GM18951 (cell line): ENCODE results near the gene CDCA3.
"Not testable (repeated sequence)": the region's sequence is repeated elsewhere in the genome, so short reads cannot be mapped to it uniquely, and the experiment has no call there.

Experiments
- POLR2A ChIP-seq: IDR thresholded peaks from 4 replicates; pipeline ENCODE4 v1.6.1; 2011; ENCODE audit warnings: mild to moderate bottlenecking; ENCODE audit not compliant: insufficient read length, insufficient read depth; ENCODE audit errors: extremely low read depth
- in situ Hi-C: fragments of 300-500 bp; cut with MboI; formaldehyde crosslinking; loops from one replicate; pipeline ENCODE4 v1.12.0; 2022; ENCODE audit warnings: low sequenced_read_pairs, mixed read lengths, inconsistent platforms; ENCODE audit not compliant: unreplicated experiment

Gene CDCA3

DNA sequence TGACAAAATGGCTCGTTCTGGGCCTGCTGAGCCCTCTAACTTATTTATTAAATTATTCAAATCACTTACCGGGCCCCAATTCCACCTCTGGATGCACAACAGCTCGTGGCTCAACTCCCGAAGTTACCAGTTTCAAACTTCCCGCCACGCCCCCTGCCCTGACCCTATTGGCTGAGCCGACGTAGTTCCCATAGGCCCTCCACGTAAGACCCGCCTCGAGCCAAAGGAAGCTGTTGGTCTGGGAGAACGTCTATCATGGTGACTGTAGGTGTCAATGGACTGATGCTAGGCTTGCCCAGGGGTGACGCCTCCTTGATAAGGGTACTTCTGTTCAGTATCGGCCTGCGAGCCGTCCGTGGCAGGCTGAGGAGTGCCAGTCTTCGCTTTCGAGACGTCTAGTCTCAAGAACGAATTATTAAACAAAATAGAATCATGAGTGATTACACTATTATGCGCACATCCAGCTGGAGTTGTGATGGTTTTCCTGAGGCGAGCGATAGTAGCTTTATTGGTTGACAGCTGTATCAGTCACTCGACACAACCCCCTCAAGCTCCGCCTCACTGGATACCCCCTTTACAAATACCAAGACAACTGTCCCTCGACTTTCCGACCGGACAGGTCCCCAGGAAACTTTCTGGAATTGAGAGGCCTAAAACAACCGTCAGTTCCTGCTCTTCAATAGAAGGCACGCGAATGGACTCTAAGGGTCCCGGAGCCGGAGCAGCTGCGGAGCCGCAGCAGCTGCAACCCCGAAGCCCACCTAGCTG, at the start of gene CDCA3:
Gene CDCA3 (minus strand): TSS at position 134 of the 768 bp plus-strand sequence. CDS start 334 bp downstream, outside the sequence.
- in situ Hi-C loops = no loop called here
- peak; percentile 85 for TF ChIP-seq POLR2A

DNA sequence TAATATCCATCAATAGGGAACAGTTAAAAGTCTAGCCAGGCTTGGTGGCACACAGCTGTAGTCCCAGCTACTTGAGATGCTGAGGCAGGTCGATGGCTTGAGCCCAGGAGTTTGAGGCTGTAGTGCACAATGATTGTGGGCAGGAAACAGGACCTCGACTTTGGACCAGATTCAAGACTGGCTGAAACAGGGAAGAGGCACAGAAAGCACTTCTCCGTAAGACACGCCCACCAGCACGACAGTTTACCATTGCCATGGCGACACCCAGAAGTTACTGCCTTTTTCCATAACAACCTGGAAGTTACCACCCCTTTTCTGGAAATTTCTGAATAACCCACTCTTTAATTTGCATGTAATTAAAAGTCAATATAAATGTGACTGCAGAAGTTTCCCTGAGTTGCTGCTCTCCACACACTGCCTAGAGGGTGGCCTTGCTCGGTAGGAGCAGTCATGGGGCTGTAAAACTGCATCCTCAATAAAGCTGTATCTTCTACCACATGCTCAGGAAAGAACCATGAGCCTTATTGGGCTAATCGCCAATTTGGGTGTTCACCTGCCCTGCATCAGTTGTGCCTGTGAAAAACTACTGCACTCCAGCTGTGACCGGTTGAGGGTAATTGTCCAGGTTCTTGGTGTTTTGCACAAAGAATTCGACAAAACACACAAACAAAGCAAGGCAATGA, 48.9 kb upstream of the CDCA3 start:
- in situ Hi-C loops = no loop called here
- no peak for TF ChIP-seq POLR2A

DNA sequence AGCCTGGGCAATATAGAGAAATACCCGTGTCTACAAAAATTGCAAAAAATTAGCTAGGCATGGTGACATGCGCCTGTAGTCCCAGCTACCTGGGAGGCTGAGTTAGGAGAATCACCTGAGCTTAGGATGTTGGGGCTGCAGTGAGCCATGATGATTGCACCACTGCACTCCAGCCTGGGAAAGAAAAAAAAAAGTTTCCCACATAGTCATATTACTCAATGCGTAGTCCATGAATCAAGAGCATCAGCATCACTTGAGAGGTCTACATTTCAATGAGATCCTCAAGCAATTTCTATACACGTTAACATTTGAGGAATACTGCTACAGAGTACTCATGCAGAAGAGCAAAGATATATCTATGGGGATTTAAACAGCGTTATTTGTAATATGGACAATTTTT, 48.3 kb upstream of the CDCA3 start:
- TF ChIP-seq POLR2A = no peak
- in situ Hi-C loops = no loop called here

DNA sequence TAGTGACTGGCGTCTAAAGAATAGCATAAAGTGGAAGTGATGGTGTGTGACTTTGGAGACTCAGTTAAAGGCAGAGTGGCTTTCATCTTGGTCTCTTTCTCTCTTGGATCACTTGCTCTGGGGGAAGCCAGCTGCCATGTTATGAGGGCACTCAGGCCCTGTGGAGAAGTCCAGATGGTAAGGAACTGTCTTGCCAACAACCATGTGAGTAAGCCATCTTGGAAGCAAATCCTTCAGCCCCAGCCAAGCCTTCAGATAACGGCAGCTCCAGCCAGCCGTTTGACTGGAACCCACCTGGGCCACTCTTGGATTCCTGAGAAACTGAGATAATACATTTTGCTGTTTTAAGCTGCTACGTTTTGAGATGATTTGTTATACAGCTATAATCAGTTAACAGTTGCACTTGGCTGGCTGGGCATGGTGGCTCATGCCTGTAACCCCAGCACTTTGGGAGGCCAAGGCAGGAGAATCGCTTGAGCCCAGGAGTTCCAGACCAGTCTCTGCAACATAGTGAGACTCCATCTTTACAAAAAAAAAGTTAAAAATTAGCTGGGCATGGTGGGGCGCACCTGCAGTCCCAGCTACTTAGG, 45.9 kb upstream of the CDCA3 start:
- no peak for TF ChIP-seq POLR2A
- in situ Hi-C loops = no loop called here

DNA sequence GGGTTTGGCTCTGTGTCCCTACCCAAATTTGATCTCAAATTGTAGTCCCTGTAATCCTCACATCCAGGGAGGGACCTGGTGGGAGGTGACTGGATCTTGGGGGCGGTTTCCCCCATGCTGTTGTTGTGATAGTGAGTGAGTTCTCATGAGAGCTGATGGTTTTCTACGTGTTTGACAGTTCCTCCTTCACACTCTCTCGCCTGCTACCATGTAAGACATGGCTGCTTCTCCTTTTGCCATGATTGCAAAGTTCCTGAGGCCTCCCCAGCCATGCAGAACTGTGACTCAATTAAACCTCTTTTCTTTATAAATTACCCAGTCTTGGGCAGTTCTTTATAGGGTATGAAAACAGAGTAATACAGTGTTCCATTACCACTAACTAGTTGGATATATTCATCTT, 43.2 kb upstream of the CDCA3 start:
- TF ChIP-seq POLR2A = no peak
- in situ Hi-C loops = no loop called here

DNA sequence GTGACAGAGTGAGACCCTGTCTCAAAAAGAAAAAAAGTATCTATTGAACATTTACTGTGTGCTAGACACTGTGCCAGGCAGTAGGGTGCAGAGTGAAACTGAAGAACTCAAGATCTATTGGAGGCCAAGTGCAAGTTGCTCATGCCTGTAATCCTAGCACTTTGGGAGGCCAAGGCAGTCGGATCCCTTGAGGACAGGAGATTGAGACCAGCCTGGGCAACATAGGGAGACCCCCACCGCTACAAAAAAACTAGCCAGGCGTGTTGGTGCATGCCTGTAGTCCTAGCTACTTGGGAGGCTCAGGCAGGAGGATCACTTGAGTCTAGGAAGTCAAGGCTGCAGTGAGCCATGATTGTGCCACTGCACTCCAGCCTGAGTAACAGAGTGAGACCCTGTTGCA, 41.6 kb upstream of the CDCA3 start:
- in situ Hi-C loops = not testable (repeated sequence)

DNA sequence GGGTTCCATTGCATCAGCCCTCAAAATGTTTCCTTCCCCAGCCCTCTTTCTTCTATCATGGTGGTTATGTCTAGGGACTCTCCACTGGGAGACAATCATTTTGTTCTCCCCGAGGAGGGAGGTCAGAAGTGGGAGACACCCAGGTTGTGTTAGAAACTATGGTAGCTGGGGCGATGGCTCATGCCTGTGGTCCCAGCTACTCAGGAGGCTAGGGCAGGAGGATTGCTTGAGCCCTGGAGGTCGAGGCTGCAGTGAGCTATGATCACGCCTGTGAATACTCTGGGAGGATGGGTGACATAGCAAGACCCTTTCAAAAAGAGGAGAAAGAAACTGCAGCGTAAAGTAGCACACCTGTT, 40.5 kb upstream of the CDCA3 start:
- in situ Hi-C loops = no loop called here
- no peak for TF ChIP-seq POLR2A

DNA sequence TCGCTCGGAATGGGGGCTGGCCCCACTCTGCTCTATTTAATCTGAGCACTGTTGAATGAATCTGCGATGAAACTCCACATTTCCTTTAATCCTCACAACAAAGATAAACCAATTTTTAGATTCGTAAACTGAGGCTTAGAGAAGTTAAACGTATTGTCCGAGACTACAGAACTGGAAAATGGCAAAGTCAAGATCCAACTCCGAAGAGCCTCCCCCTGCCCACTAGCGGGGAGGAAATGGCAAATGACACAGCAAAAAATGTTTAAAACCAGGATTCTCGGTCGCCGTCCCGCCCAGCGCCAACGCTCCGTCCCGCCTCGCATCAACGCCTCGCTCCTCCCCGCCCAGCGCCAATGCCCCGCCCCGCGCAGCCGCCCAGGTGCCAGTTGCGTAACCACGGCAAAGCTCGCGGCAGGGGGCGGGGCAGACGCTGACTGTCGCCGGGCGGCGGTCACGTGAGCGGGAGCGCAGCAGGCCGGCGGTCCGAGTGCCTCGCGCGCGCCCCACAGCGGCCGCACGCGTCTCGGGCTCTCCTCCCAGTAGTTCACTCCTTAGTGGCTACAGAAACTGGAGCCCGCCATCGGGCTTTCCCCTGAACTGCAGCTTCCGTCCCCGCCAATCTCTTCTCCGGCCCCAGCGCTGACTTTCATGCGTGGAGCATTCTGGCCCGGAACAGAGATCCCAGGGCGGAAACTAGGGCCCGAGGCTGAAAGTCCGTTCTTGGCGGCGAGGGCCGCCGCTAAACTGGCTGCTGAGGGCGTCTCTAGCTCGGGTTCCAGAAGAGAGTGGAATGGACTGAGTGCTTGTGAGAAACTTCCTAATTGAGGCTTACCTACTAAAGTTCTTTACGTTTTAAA, 39.9 kb upstream of the CDCA3 start:
- peak; percentile 71 for TF ChIP-seq POLR2A
- in situ Hi-C loops = no loop called here

DNA sequence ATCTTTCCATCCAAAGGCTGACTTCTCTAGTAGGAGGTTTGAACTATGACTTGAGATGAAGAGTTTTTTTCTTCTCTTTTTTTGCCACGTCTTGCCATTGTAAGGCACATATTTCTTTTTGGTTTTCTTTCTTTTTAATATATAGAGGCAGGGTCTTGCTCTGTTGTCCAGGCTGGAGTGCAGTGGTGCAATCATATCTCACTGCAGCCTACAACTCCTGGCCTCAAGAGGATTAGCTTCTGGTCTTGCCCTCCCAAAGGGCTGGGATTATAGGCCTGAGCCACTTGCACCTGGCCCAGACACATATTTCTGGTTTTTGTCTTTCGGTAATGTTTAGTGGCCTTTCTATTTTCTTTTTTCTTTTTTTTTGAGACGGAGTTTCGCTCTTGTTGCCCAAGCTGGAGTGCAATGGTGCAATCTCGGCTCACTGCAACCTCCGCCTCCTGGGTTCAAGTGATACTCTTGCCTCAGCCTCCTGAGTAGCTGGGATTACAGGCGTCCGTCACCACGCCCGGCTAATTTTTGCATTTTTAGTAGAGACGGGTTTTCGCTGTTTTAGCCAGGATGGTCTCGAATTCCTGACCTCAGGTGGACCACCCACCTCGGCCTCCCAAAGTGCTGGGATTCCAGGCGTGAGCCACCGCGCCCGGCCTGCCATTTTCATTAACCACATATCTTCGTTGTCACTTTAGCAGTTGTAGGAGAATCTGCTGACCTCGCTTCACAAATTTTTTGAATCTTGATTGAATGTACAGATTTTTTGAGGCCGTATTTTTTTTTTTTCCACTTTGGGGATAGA, 38.9 kb upstream of the CDCA3 start:
- in situ Hi-C loops = not testable (repeated sequence)

DNA sequence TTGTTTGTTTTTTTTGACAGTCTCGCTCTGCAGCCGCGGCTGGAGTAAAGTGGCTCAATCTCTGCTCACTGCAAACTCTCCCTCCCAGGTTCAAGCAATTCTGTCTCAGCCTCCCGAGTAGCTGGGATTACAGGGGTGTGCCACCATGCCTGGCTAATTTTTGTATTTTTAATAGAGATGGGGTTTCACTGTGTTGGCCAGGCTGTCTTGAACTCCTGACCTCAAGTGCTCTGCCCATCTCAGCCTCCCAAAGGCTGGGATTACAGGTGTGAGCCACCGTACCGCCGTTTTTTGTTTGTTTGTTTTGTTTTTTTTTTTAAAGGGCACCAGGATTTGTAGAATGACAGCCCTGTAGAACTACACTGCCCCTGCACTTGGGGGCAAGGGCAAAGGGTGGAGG, 37.7 kb upstream of the CDCA3 start:
- in situ Hi-C loops = not testable (repeated sequence)

DNA sequence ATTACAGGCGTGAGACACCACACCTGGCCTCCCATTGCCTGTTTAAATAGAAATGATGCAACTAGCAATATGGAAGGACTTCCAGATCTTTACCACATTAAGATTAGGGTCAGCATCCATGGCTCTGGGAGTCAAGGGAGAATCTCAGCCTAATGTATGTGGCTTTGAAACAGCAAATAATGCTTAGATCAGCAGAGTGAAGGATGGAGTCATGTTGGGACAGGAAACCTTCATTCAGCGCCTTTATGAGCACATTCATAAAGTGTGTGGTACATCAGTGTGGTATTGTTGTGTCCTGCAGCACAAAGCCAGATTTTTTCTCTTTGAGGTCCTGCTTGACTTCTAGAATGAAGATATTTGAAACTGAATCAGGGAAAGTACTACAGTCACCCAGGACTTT, 37.3 kb upstream of the CDCA3 start:
- in situ Hi-C loops = no loop called here
- TF ChIP-seq POLR2A = no peak

DNA sequence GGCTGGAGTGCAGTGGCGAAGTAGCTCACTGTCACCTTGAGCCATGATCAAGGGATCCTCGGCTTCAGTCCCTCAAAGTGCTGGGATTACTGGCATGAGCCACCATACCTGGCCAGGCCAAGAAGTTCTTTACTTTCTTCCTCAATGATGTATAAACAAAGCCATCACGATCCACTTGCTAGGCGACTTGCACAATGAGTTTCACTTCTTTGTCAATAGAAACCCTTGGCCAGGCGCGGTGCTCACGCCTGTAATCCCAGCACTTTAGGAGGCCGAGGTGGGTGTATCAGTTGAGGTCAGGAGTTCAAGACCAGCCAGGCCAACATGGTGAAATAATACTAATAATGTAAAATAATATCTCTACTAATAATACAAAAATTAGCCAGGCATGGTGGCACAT, 36.4 kb upstream of the CDCA3 start:
- TF ChIP-seq POLR2A = no peak
- in situ Hi-C loops = no loop called here

DNA sequence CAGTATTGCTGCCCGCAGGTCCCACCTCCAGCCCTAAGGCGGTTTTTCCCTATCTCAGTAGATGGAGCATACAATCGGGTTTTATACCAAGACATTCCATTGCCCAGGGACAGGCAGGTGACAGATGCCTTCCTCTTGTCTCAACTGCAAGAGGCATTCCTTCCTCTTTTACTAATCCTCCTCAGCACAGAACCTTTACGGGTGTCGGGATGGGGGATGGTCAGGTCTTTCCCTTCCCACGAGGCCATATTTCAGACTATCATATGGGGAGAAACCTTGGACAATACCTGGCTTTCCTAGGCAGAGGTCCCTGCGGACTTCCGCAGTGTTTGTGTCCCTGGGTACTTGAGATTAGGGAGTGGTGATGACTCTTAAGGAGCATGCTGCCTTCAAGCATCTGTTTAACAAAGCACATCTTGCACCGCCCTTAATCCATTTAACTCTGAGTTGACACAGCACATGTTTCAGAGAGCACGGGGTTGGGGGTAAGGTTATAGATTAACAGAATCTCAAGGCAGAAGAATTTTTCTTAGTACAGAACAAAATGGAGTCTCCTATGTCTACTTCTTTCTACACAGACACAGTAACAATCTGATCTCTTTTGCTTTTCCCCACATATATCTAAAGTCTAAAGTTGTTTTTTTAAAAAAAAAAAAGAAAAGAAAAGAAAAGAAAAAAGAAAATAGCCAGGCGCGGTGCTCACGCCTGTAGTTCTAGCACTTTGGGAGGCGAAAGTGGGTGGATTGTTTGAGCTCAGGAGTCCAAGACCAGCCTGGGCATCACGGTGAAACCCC, 35.3 kb upstream of the CDCA3 start:
- in situ Hi-C loops = not testable (repeated sequence)
